HG03520 (cell line): ENCODE results near the gene MAST4.

Experiments used
- ATAC-seq: cut with Tn5 transposase; IDR thresholded peaks from one replicate; pipeline ENCODE4 v1.9.1; 2021; ENCODE audit warnings: mild to moderate bottlenecking, moderate library complexity; ENCODE audit not compliant: unreplicated experiment

MAST4 gene

DNA sequence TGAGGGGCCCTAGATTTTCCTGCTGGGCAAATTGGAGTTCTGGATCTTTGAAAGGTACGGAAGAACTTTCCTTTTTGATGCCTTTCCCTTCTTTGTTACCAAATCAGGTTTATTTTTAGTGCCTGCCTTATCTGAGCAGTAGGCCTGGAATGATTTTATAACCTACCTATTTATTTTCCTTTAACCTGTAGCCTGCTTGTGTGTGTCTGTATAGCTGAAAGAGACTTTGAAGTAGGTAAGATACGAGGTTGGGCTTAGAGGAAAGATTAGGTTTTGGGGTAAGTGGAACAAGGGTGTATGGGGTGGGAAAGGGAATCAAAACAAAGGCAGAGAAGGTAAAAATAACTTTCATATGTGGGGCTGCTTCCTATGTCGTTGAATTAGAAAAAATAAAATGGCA, 389.2 kb downstream of the MAST4 start:
- ATAC-seq, result no peak

DNA sequence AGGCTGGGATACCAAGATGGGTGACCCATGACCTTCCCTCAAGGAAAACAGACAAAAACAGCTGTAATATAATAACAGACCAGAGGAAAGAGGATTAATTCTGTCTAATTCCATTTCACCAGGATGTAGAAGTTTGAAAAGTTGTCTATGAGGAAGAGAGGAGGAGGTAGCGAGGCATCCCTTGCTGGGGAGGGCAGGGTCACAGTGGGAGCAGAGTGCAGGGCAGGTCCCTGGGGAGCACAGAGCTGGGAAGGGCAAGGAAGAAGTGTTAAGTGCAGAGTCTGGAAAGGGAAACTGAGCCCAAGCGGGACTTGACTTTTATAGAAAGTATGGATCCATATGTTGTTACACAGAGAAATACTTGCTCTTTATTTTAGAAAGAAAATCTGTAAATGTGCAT, 389.8 kb downstream of the MAST4 start:
- ATAC-seq, result no peak

DNA sequence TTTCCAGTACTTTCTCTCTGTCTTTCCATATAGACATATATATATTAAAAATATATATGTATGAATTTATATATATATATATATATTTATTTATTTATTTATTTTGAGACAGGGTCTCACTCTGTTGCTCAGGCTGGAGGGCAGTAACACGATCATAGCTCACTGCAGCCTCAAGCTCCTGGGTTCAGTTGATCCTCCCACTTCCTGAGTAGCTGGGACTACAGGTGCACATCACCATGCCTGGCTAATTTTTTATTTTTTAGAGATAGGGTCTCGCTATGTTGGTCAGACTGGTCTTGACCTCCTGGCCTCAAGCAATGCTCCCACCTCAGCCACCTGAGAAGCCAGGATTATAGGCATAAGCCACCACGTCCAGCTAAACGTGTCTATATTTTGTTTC, 390.3 kb downstream of the MAST4 start:
- no peak for ATAC-seq

DNA sequence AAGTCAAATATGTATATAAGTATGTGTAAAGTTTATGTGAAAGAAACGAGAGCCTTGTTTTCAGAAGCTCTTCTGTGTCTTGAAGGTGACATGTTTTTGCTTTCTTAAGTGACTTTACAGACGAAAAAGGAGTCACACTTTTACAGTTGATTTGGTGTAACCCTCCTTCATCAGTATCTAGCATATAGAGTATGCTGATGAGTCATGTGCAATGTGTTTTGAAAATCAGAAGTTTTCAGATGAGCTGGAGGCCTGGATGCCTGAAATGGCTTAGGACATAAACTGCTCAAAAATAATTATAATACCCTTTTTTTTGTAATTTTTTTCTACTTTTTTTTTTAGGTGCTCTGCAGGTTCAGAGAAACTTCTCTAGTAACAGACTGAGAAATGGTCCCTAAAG, 390.9 kb downstream of the MAST4 start:
- ATAC-seq, result no peak

DNA sequence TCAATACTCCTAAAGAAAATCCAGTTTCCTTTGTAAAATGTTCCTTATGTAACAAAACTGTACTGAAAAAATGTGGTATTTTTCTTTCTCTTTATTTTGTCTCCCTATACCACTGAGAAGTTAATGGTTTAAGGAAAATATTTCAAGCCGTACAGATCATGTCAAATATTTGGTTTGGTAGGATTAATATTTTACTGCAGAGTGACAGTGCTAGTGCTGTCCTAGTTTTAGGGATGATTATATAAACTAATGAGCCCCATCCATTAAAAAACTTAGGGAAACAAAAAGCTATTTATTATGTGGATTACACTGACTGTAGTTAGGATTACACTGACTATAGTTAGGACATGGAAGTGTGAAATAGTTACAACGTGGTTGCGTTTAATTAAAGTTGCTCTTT, 391.3 kb downstream of the MAST4 start:
- ATAC-seq, result no peak

DNA sequence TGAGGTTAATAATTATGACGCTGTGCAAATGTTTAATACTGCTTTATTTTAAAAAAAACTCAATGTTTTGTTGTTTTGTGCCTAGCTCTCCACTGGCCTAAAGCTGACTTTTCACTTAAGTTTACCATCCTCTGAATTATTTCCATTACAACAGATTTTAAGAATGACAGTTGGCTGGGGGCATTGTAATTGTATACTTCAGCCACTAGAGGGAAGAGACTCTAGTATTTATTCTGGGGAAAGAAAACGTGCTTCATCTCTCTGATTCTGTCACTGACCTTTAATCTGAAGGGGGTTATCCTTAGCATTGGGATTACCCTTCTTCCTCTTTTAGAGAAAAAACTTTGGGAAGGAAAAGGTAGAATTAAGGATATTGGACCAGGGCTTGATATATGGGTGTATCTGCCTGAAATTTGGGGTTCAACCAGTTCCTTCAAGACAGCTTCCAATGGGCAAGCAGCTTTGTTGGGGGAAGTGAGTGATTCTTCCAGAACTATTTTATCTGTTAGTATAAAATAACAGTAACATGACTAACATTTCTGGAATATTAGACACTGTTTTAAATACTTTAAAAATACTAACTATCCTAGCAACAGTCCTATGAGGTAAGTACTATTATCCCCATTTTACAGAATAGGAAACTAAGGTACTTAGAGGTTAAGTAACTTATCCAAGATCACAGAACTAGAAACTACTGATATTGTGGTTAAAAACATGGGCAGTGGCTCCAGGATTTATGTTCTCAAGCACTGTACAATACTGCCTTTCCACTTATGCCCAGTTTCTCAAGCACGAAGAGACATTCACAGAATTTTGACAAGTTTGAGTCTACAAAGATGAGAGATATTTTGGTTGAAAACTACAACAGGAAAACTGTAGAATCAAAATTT, 392.0 kb downstream of the MAST4 start:
- ATAC-seq, result peak; percentile 58

DNA sequence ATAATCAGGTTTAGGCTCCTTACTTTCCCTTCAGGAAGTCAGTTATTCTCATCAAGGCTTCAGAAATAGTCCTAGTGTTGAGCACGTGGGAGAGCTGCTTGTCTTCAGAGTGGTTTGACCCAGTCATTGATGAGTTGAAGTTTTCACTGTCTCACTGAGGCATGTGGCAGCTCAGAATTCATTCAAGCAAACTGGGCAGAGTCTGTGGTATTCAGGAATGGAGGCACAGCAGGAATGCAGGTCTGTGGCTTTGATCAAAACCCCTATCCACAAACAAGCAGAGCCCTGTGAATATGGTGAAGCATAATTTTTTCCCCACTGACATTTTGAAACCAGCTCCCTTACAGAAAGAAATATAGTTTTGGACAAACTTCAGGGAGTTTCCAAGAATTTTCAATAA, 393.1 kb downstream of the MAST4 start:
- no peak for ATAC-seq

DNA sequence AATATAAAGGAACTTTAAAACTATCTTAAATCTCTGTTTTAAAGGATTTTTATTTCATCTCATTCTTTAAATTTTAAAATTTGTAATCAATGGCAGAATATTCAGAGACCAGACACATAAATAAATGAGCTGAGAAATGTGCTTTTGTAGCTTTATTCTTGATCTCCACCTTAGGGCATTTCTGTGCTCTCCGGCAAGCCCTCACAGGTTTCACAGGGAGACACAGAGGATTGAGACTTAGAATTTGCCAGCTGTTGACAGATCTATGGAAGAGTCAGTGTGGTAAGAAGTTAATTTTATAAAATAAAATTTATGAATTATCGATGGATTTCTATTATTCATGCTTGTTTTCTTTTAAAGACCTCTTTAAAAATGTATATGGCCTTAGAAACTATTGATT, 393.6 kb downstream of the MAST4 start:
- no peak for ATAC-seq

DNA sequence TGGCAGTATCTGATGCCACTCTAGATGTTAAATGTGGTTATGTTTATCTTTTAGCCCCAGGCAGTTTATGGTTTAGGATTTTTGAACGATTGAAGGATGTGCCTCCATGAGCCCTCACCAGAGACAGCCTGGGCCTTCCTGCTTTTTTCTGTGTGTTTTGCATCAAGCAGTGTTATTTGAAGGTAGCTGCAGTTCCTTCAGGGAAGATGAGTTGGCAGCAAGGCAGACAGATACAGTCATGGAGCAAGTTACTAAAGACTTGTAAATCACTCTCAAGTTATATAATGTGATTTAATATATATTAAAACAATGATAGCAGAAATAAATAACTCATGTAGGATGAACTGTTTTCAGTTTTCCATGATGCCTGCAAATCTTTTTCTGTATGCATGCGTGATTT, 395.6 kb downstream of the MAST4 start:
- no peak for ATAC-seq

DNA sequence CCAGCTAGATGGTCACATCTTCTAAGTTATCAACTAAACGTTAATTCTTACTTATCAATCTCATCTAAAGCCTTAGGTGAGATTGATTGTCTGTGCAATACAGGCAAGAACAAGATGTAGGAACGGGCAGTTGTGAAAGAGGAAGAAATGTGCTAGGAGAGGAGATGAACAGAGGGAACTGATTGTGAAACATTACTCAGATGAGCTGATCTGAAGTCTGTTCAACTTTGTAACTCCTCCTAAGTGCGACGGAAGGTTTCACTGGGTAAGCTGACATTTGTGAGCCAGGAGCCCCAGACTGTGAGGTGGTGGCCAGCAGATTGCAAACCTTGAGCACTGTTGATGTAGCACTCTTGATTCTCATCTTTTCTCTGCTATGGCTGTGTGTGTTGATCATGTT, 396.4 kb downstream of the MAST4 start:
- no peak for ATAC-seq

DNA sequence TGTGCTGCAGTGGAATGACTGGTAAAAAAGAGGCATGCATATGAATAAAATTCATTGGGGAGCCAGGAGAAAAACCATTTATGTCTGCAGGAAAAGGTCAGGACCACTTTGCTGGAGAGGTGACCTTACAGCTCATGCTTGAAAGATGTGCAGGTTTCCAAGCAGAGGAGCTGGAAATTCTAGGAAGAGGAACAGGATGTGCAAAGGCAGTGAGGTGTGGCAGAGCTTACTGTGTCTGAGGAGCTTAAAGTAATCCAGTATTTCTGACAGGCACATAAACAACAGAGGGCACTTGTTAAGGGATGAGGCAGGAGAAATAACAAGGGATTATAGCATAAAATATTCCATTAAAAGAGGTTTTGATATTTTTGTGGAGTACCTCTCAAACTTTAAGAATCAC, 397.3 kb downstream of the MAST4 start:
- ATAC-seq, result no peak

DNA sequence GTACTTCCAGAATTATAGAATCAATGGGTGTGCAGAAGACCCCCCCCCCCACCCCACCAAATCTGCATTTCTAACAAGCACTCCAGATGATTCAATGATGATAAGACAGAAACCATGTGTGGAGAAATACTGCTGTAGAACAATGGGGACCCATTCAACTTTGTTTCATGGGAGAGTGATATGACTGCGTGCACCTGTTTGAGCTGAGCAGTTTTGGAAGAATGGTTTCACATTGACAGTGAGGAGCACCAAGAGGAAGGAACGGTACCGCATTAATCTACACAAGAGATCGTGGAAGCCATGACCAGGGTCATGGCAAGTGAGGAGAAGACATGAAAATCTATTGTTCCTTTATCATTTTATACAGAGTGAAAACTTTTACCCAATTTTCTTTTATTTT, 397.7 kb downstream of the MAST4 start:
- no peak for ATAC-seq

DNA sequence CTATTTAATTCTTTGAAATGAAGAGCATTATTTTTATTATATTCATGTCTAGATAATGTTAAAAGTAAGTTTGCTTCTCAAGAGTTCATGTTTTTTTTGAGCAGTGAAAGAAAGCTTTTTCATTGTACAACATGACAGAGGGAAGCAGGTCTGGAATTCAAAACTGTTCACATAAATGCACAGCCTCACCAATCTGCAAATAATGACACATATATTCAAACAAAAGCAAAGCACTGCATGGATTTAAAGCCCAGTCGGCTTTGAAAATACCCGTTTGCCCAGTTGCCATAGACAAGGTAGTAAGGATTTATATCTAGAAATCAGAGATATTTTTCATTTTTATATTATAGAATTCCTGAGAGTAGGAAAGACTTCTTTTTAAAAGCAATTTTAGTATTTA, 398.6 kb downstream of the MAST4 start:
- ATAC-seq, result no peak

DNA sequence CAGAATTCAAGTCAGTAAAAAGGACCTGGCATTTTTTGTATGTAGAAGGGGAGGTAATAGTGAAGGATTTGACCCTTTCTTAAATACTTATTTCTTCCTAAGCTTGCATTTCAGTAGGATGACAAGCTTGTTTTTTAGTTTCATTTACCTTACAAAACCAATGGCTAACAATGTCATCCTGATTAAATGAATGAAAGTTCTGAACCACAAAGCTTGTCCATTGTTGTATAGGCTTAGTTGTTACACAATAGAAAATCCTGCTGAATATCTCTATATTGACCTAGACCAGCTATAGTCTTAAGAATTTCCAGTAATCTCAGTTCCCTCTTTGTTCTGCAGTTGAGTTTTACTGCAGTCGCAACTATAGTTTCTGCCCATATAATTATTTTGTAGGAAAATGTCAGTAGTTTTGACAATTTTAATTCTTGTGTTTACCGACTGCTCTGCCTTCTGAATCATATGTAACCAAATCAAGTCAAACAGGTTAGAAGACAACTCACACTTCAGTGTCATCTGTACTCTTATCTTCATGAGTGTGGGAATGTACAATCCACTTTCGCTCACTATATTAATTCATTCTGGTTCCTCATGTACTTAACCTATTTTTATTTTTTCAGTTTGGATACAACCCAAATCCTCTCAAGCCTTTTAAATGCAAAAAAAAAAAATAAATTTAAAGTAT, 404.7 kb downstream of the MAST4 start:
- no peak for ATAC-seq

DNA sequence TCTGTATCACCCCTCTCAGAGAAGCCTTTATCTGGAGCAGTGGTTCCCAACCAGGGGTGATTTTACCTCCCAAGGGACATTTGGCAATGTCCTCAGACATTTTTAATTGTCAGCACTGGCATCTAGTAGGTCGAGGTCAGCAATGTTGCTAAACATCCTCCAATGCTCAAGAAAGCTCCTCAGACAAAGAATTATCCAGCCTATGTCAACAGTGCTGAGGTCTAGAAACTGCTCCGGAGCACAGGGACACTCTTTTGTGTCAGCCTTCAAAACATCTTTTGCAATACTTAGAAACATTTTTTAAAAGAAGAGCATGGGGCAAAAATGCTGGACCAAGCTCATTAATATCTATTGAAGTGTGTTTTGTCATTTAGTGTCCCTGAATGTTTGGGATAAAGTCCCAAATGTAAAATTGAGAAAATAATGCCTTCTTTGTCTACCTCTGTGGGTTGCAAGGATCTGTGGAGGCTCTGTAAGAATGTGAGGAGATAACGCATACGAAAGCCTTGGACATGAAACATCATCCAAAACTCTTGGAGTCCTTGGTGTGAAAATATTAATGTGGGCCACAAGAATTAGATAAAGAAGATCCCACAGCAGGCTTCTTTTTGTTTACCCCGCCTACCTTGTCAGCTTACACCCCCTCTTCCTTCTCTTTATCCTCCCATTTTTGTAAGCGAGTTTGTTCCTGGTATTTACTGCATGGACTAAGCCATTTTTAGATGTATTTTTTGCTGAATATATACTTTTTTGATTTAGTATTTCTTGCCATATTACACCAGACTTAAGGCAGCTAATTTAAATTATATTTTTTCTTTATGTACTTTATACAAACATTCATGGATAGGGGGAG, 406.9 kb downstream of the MAST4 start:
- no peak for ATAC-seq

DNA sequence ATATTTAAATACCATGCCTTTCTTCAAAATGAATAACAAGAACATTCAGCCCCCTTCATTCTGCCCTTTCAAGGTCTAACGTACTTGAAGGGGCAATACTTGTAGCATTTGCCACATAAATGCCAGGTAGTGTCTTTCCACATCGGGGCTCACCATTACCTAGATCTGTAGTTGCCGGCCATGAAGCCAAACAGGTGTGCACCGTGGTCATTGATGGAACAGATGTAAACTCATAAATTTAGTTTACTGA, 407.4 kb downstream of the MAST4 start:
- no peak for ATAC-seq

DNA sequence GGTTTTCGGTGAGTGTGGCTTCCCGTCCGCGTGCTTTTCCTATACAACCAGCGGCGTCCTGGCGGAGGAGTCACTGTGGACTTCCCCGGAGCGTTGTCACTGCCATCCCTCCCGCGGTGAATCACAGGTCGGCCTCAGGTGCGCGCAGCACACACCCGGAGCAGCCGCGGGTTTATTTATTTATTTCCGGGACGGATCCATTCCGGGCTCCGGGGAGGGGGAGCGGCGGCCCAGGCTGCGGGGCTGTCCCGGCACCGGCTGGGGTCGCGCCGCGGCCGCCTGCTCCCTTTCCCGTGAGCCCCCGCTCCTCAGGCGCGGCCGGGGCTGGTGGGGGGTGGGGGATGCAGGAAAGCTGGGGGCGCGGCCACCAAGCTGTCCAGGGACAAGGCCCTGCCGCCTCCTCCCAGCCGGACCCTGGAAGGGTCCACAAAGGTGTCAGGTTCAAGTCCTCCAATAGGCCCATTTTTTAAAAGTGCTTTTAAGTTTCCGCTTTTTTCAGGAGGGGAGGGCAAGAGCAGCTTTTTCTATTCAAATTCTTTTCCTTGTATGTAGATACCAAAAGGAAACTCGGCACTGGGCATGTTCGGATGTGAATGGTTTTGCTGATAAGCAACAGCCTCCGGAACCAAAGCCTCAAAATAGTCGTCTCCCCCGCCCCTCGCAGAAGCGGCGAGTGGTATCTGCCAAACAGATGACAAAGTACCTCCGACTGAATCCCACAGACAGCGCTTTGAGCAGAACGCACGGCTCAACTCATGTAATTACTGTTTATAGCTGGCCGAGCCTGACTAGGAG, 407.9 kb downstream of the MAST4 start:
- ATAC-seq, result peak; percentile 78

DNA sequence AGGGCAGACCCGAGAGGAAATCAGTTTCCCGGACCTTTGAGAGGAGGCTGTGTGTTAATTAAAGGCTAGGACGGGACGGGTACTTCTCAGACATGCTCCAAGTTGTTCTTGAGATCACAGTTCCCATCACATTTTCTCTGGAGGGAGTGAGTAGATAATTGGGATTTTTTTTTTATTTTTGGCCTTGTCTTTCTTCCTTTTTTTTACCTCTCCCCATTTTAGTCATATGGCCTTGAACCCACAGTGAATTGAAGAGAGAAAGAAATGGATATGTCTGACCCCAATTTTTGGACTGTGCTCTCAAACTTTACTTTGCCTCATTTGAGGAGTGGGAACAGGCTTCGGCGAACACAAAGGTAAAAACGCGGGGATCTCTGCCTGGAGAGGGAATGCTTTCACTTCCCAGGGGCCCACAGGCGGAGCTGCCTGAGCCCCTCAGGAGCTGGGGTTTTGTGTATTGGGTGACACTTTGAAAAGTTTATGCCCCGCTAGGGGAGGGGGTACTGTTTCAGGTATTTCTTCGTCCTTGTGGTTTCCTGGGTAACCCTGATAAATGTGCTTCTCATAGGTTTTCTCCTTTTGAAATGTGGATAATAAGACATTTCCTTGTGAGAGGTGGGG, 408.6 kb downstream of the MAST4 start:
- no peak for ATAC-seq

DNA sequence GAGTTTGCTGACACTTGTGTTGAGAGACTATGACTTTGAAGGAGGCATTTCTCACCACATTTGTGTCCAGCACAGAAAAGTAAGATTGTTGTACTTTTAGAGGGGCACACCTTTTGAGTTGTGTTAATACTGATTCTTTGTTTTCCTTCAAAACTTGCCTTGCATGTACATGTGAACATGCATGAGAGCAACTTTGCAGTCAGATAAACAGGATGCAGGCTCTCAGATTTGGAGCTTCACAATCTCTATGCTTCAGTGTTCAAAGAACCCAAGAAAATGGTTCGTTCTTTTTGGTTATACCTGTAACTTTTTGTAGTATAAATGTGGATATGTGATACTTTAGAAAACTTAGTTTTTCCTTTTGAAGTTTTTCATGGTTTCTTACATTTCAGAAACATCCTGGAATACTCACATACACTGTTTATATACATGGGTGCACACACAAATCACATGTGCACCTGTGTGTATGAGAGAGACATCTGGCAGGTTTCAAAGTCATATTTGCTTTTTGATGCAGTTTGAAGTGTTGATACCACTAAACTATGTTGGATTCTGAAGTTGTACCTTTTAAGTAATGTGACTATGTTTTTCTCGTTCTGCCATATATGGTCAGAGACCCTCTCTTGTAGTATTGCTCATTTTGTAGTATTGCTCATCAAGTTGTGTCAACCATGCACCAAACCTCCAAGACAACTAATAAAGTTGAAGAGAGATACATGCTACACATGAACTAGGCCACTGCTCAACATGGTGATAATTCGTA, 409.7 kb downstream of the MAST4 start:
- ATAC-seq, result no peak

DNA sequence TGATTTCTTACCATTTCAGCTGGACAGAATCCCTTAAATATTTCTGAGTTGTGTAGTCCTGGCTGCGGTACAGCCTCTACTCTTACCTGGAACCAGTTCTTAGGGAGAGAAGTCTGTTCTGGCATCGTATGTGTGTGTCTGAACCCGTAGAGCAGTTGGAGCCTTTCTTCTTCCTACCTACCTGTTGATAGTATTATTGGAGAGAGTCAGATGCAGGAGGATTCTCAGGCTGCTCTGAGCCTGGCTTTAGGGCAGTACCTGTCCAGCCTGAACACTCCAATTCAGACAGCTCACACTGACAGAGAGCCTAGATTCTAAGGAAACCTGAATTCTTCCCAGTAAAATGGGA, 410.3 kb downstream of the MAST4 start:
- ATAC-seq, result no peak
